Measurements from ENCODE around the gene ZFYVE26. TPM values are rescaled to one million over a fixed set of nuclear protein-coding genes. Genes with fewer than 3 reads are reported as not detected.

The ZFYVE26 gene
- total and polyA plus RNA-seq, 10 of the 15 experiments (the other 5 are each of a cell fraction or from before 2014, with no cell fraction given), result 1.00 to 25.6 (median 12.0) TPM

- H3K9me3 ChIP-seq (replicated peaks; ENCODE audit: control insufficient read depth, insufficient read depth, low read length), result no peaks in the 10 kb centered on the region
- no peaks in the 10 kb centered on the region for H3K4me1 ChIP-seq (ENCODE audit: control insufficient read depth, insufficient read depth, low read length)
- H3K9ac ChIP-seq (ENCODE audit: control insufficient read depth, insufficient read depth, low read length), result no peak overlapping the region
- WGBS (ENCODE audit: insufficient coverage, insufficient replicate concordance, low lambda C conversion rate, missing lambda C conversion rate), result 70% methylated on average over 3 of the region's 3 CpGs
- H4K20me1 ChIP-seq (ENCODE audit: control insufficient read depth, insufficient read depth), result no peaks in the 10 kb centered on the region
- H3K4me2 ChIP-seq (ENCODE audit: control insufficient read depth, insufficient read depth), result no peak overlapping the region
- peaks cover 23 to 45% of the 10 kb centered on the region in 2 experiments for H3K36me3 ChIP-seq (ENCODE audit: control insufficient read depth in 2 of 2, insufficient read depth in 2 of 2, low read length in 1 of 2)
- no peak for FAIRE-seq
- DNase-seq (ENCODE audit: low read depth, low spot score), result no peak
- no TSS peak for BruUV-seq (replicated peaks)
- ATAC-seq, result no peak
- CTCF ChIA-PET, result no interaction called here
- TF ChIP-seq SMAD1 (IDR thresholded peaks at IDR 0.05; ENCODE audit: low read depth, partially characterized antibody) (no peak), EED (IDR thresholded peaks at IDR 0.05; ENCODE audit: low read depth) (no peak)
- intact Hi-C loops (cut with micrococcal nuclease; ENCODE audit: unreplicated experiment) (no loop called here), in situ Hi-C loops (cut with MboI) (no loop called here)
- no peak overlapping the region for H3K4me3 ChIP-seq
- H3K27me3 ChIP-seq (replicated peaks in 1 of 2; ENCODE audit: control insufficient read depth in 2 of 2, insufficient read depth in 2 of 2, low read length in 1 of 2), result no peaks in the 10 kb centered on the region
- POLR2A ChIA-PET, result interaction anchor here (0.5 kb wide), 1 partner anchor 222 kb away, joined by 3 read pairs; no protein-coding TSS in a partner anchor
- SMC1A ChIA-PET (ENCODE audit: uncharacterized antibody, unreplicated experiment), result interaction anchor here (1.0 kb wide), 1 partner anchor 14 kb away, joined by 3 read pairs; no protein-coding TSS in a partner anchor
- RAD21 ChIA-PET (ENCODE audit: unreplicated experiment), result no interaction called here
- H3K27ac ChIP-seq (ENCODE audit: control insufficient read depth, insufficient read depth), result no peak overlapping the region
- no peak overlapping the region for H2AFZ ChIP-seq (ENCODE audit: control insufficient read depth, low read depth, low read length)
- no peaks in the 10 kb centered on the region for H3K79me2 ChIP-seq (ENCODE audit: control insufficient read depth, insufficient read depth, low read length)
Observed at GRCh38 chr14:67782090-67782489, 34.3 kb downstream of the ZFYVE26 start.

- Histone ChIP-seq H2AFZ (ENCODE audit: control insufficient read depth, low read depth, low read length) (no peak overlapping the region), H3K4me3 (no peak overlapping the region), H4K20me1 (ENCODE audit: control insufficient read depth, insufficient read depth) (no peaks in the 10 kb centered on the region), H3K36me3 (ENCODE audit: control insufficient read depth in 2 of 2, insufficient read depth in 2 of 2, low read length in 1 of 2) (peaks cover 14 to 46% of the 10 kb centered on the region in 2 experiments), H3K4me1 (ENCODE audit: control insufficient read depth, insufficient read depth, low read length) (no peaks in the 10 kb centered on the region), H3K9ac (ENCODE audit: control insufficient read depth, insufficient read depth, low read length) (no peak overlapping the region), H3K27me3 (replicated peaks in 1 of 2; ENCODE audit: control insufficient read depth in 2 of 2, insufficient read depth in 2 of 2, low read length in 1 of 2) (no peaks in the 10 kb centered on the region), H3K4me2 (ENCODE audit: control insufficient read depth, insufficient read depth) (no peak overlapping the region), H3K9me3 (replicated peaks; ENCODE audit: control insufficient read depth, insufficient read depth, low read length) (no peaks in the 10 kb centered on the region), H3K79me2 (ENCODE audit: control insufficient read depth, insufficient read depth, low read length) (no peaks in the 10 kb centered on the region), H3K27ac (ENCODE audit: control insufficient read depth, insufficient read depth) (no peak overlapping the region)
- SMC1A ChIA-PET (ENCODE audit: uncharacterized antibody, unreplicated experiment), result no interaction called here
- WGBS (ENCODE audit: insufficient coverage, insufficient replicate concordance, low lambda C conversion rate, missing lambda C conversion rate), result 53% methylated on average over 1 of the region's 1 CpG
- DNase-seq (ENCODE audit: low read depth, low spot score), result no peak
- POLR2A ChIA-PET, result no interaction called here
- intact Hi-C loops (cut with micrococcal nuclease; ENCODE audit: unreplicated experiment), result no loop called here
- in situ Hi-C loops (cut with MboI), result no loop called here
- TF ChIP-seq, protein P1, sequence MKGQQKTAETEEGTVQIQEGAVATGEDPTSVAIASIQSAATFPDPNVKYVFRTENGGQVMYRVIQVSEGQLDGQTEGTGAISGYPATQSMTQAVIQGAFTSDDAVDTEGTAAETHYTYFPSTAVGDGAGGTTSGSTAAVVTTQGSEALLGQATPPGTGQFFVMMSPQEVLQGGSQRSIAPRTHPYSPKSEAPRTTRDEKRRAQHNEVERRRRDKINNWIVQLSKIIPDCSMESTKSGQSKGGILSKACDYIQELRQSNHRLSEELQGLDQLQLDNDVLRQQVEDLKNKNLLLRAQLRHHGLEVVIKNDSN (IDR thresholded peaks at IDR 0.05; ENCODE audit: borderline replicate concordance, extremely low read length, insufficient read depth, low read depth, low read length), result no peak
- TF ChIP-seq ZNF217 (IDR thresholded peaks at IDR 0.05), result no peak
- CTCF ChIA-PET, result interaction anchor here (0.7 kb wide), 1 partner anchor 17 kb away, joined by 3 read pairs; no protein-coding TSS in a partner anchor
- no TSS peak for BruUV-seq (replicated peaks)
- FAIRE-seq, result no peak
- RAD21 ChIA-PET (ENCODE audit: unreplicated experiment), result no interaction called here
- ATAC-seq, result no peak
Observed at GRCh38 chr14:67778792-67779191, 37.6 kb downstream of the ZFYVE26 start.

Measured in GM12878 (cell line).